Measurements from ENCODE around the gene PRR5.
"Not testable (repeated sequence)": the region's sequence is repeated elsewhere in the genome, so short reads cannot be mapped to it uniquely, and the experiment has no call there.

Gene PRR5

DNA sequence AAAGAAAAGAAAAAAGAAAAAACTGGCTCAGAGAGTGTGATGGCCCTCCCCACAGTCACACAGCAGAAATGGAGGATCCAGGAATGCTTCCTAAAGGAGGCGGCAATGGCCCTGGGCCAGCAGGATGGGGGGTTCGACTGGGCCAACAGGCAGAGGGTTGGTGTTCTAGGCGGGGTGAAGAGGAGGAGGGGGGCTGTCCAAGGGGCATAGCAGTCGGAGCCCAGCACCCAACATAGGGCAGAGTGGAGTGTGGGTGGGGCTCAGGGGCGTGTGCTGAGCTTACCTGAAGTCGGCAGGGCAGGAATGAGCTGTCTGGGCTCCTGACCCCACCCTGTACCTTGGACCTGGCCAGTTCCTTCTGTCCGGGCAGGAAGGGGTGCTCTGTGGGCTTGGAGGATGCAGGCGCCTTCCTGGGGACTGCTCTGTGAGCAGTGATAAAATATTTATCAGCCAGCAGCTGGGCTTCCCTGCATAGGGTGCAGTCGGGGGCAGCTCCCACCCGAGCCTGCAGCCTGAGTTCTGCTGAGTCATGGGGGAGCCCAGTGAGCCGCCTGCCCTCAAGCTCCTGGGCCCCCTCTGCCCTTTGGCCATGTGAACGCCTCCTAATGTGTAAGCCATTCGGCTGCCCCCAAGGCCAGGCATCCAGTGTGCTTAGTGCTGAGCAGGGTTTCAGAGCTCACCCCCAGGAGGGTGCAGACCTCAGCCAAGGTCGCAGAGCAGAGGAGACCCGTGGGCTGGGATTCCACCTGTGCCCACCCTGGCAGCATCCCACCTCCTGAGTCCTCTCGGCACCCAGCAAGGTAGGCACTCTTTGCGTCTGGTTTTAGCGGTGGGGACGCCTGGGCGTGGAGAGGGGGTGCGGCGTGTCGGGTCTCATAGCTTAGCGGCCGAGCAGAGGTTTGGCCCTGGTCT, 25.3 kb upstream of the PRR5 start:
- Histone ChIP-seq H3K9me3 (no peaks in the 10 kb centered on the region), H3K4me1 (ENCODE audit: control insufficient read depth in 1 of 2, insufficient read depth in 1 of 2, low read depth in 1 of 2, low read length in 1 of 2) (peaks cover 2 to 6% of the 10 kb centered on the region in 2 experiments), H3K27me3 (peaks cover 77% of the 10 kb centered on the region), H3K4me3 (ENCODE audit: low read depth in 1 of 2, low read length in 1 of 2) (no peak overlapping the region), H3K27ac (no peak overlapping the region), H3K36me3 (no peaks in the 10 kb centered on the region)
- TF ChIP-seq, protein P1, sequence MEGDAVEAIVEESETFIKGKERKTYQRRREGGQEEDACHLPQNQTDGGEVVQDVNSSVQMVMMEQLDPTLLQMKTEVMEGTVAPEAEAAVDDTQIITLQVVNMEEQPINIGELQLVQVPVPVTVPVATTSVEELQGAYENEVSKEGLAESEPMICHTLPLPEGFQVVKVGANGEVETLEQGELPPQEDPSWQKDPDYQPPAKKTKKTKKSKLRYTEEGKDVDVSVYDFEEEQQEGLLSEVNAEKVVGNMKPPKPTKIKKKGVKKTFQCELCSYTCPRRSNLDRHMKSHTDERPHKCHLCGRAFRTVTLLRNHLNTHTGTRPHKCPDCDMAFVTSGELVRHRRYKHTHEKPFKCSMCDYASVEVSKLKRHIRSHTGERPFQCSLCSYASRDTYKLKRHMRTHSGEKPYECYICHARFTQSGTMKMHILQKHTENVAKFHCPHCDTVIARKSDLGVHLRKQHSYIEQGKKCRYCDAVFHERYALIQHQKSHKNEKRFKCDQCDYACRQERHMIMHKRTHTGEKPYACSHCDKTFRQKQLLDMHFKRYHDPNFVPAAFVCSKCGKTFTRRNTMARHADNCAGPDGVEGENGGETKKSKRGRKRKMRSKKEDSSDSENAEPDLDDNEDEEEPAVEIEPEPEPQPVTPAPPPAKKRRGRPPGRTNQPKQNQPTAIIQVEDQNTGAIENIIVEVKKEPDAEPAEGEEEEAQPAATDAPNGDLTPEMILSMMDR (IDR thresholded peaks at IDR 0.05): no peak

DNA sequence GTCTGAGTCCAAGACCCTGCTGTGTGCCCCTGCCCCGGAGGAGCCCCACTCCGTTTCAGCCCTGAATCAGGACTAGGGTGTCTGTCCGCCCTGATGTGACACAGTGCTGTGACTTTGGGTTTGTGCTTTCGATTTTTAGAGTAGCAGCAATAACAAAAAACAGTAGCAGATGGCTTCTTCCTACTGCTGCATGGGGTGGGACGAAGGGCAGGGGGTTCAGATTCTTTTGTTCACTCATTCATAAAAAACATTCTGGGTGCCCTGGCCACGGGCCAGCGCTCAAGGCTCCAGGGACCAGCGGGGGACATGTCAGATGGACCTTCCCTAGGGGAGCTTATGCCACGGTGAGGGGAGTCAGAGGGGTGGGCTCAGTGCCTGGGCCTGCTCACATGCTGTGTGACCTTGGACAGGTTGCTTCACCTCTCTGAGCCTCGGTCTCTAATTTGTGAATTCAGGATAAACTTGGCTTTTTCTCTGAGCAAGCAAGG, 24.6 kb upstream of the PRR5 start:
- no peak overlapping the region for H3K27ac ChIP-seq
- TF ChIP-seq, protein P1 (IDR thresholded peaks at IDR 0.05): no peak
- H3K4me1 ChIP-seq (ENCODE audit: control insufficient read depth in 1 of 2, insufficient read depth in 1 of 2, low read depth in 1 of 2, low read length in 1 of 2): peaks cover 0 to 3% of the 10 kb centered on the region in 2 experiments
- no peaks in the 10 kb centered on the region for H3K9me3 ChIP-seq
- no peak overlapping the region for H3K4me3 ChIP-seq (ENCODE audit: low read depth in 1 of 2, low read length in 1 of 2)
- no peaks in the 10 kb centered on the region for H3K36me3 ChIP-seq
- H3K27me3 ChIP-seq: peaks cover 77% of the 10 kb centered on the region

- Histone ChIP-seq H3K27ac (no peak overlapping the region), H3K27me3 (peaks cover 72% of the 10 kb centered on the region), H3K36me3 (no peaks in the 10 kb centered on the region), H3K9me3 (no peaks in the 10 kb centered on the region), H3K4me1 (ENCODE audit: control insufficient read depth in 1 of 2, insufficient read depth in 1 of 2, low read depth in 1 of 2, low read length in 1 of 2) (peaks cover 0 to 3% of the 10 kb centered on the region in 2 experiments), H3K4me3 (ENCODE audit: low read depth in 1 of 2, low read length in 1 of 2) (no peak overlapping the region)
- TF ChIP-seq, protein P1 (IDR thresholded peaks at IDR 0.05): no peak
Observed at GRCh38 chr22:44677871-44678555, 24.0 kb upstream of the PRR5 start.

DNA sequence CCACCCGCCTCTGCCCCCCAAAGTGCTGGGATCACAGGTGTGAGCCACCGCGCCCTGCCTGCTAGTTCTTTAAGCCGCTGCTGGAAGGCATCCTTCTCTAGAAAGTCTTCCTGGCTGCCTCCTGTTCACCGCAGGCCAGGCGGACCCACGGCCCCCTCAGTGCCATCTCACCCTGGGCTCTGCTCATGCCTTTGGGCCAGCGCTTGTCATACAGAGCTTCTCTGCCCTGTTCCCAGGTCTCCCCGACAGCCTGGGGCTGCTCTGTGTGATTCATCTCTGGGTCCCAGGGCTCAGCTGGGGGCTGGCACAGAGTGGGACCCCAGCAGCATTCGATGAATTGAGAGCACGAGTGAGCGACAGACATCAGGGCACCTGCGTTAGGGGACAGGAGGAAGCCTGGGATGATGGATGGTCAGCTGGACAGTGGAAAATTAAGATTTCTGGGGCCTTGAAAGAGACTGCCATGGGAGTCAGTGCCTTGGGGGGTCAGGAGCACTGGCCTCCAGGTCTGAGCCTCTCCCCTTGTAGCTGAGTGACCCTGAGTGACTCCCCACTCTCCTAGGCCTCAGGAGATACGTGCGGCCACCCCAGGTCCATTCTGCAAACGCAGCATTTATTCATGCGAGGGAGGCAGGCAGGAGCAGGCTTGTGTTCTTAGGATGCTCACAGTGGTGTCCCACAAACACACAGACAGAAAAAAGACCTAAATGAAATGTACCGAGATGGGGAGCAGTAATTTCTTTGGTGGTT, 23.3 kb upstream of the PRR5 start:
- H3K9me3 ChIP-seq: no peaks in the 10 kb centered on the region
- TF ChIP-seq, protein P1 (IDR thresholded peaks at IDR 0.05): no peak
- peaks cover 0 to 3% of the 10 kb centered on the region in 2 experiments for H3K4me1 ChIP-seq (ENCODE audit: control insufficient read depth in 1 of 2, insufficient read depth in 1 of 2, low read depth in 1 of 2, low read length in 1 of 2)
- H3K4me3 ChIP-seq (ENCODE audit: low read depth in 1 of 2, low read length in 1 of 2): no peak overlapping the region
- no peak overlapping the region for H3K27ac ChIP-seq
- peaks cover 70% of the 10 kb centered on the region for H3K27me3 ChIP-seq
- no peaks in the 10 kb centered on the region for H3K36me3 ChIP-seq

DNA sequence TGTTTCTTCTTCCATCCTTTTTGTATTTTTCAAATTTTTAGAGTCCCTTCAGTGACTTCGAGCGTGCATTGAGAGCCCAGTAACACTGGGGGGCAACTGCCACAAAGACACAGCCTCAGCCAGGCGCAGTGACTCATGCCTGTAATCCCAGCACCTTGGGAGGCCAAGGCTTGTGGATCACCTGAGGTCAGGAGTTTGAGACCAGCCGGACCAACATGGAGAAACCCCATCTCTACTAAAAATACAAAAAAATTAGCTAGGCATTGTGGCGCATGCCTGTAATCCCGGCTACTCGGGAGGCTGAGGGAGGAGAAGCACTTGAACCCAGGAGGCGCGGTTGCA, 22.7 kb upstream of the PRR5 start:
- H3K4me3 ChIP-seq (ENCODE audit: low read depth in 1 of 2, low read length in 1 of 2); H3K9me3 ChIP-seq; H3K4me1 ChIP-seq (ENCODE audit: control insufficient read depth in 1 of 2, insufficient read depth in 1 of 2, low read depth in 1 of 2, low read length in 1 of 2); H3K27ac ChIP-seq; H3K36me3 ChIP-seq: not testable (repeated sequence)
- peaks cover 70% of the 10 kb centered on the region for H3K27me3 ChIP-seq

Measured in neutrophil (primary cell).